ENCODE measurements around the gene BANK1. TPM values are rescaled to one million over a fixed set of nuclear protein-coding genes. Genes with fewer than 3 reads are reported as not detected.
A peak's percentile ranks its signal among the peaks of the same experiment; 100 is the strongest.

BANK1 gene
- total RNA-seq, 2 experiments from 2014 or later: 1.3 to 1.6 TPM

- DNase-seq: no peak
- Mint-ChIP-seq H3K9me3 (no peaks in the 10 kb centered on the region), H3K27ac (no peak overlapping the region), H3K27me3 (peaks cover 4% of the 10 kb centered on the region), H3K36me3 (no peaks in the 10 kb centered on the region), H3K4me3 (no peak overlapping the region), H3K4me1 (peaks cover 5% of the 10 kb centered on the region)
These were observed 186.5 kb downstream of the BANK1 start for GRCh38 chr4:101977076-101977475.

- Mint-ChIP-seq H3K9me3 (no peaks in the 10 kb centered on the region), H3K27ac (no peak overlapping the region), H3K4me1 (no peaks in the 10 kb centered on the region), H3K4me3 (no peak overlapping the region), H3K27me3 (no peaks in the 10 kb centered on the region), H3K36me3 (no peaks in the 10 kb centered on the region)
- DNase-seq: no peak
These were observed 191.2 kb downstream of the BANK1 start for GRCh38 chr4:101981756-101982155.

- Mint-ChIP-seq H3K4me3 (no peak overlapping the region), H3K4me1 (no peaks in the 10 kb centered on the region)
These were observed 193.3 kb downstream of the BANK1 start for GRCh38 chr4:101983835-101984234.

GRCh38 chr4:101987623-101988243, 197.2 kb downstream of the BANK1 start:
- H3K4me1 Mint-ChIP-seq: no peaks in the 10 kb centered on the region
- H3K9me3 Mint-ChIP-seq: no peaks in the 10 kb centered on the region
- no peak for DNase-seq
- no peak overlapping the region for H3K4me3 Mint-ChIP-seq
- no peak overlapping the region for H3K27ac Mint-ChIP-seq
- H3K27me3 Mint-ChIP-seq: no peaks in the 10 kb centered on the region
- H3K36me3 Mint-ChIP-seq: no peaks in the 10 kb centered on the region

More at GRCh38 chr4:101983835-101984234, 193.3 kb downstream of the BANK1 start:
- H3K36me3 Mint-ChIP-seq: no peaks in the 10 kb centered on the region
- H3K9me3 Mint-ChIP-seq: no peaks in the 10 kb centered on the region
- no peak overlapping the region for H3K27ac Mint-ChIP-seq
- DNase-seq: no peak
- H3K27me3 Mint-ChIP-seq: no peaks in the 10 kb centered on the region

GRCh38 chr4:101989551-101989950, 199.0 kb downstream of the BANK1 start:
- no peaks in the 10 kb centered on the region for H3K36me3 Mint-ChIP-seq
- no peaks in the 10 kb centered on the region for H3K27me3 Mint-ChIP-seq
- no peak for DNase-seq
- peaks cover 3% of the 10 kb centered on the region for H3K4me1 Mint-ChIP-seq
- H3K27ac Mint-ChIP-seq: no peak overlapping the region
- H3K4me3 Mint-ChIP-seq: no peak overlapping the region
- no peaks in the 10 kb centered on the region for H3K9me3 Mint-ChIP-seq

- Mint-ChIP-seq H3K4me3 (no peak overlapping the region), H3K9me3 (peaks cover 2% of the 10 kb centered on the region), H3K27ac (no peak overlapping the region), H3K36me3 (no peaks in the 10 kb centered on the region), H3K27me3 (no peaks in the 10 kb centered on the region), H3K4me1 (peaks cover 3% of the 10 kb centered on the region)
- no peak for DNase-seq
These were observed 201.9 kb downstream of the BANK1 start for GRCh38 chr4:101992446-101992845.

GRCh38 chr4:101993002-101993841, 202.7 kb downstream of the BANK1 start:
- Mint-ChIP-seq H3K36me3 (no peaks in the 10 kb centered on the region), H3K4me1 (peaks cover 3% of the 10 kb centered on the region), H3K27ac (no peak overlapping the region), H3K27me3 (peaks cover 6% of the 10 kb centered on the region), H3K9me3 (peaks cover 2% of the 10 kb centered on the region), H3K4me3 (no peak overlapping the region)
- DNase-seq: no peak

- Mint-ChIP-seq H3K4me1 (peaks cover 3% of the 10 kb centered on the region), H3K27ac (no peak overlapping the region), H3K4me3 (no peak overlapping the region), H3K9me3 (peaks cover 2% of the 10 kb centered on the region), H3K36me3 (no peaks in the 10 kb centered on the region), H3K27me3 (peaks cover 6% of the 10 kb centered on the region)
- DNase-seq: no peak
These were observed 203.6 kb downstream of the BANK1 start for GRCh38 chr4:101993842-101994775.

GRCh38 chr4:102007959-102008425, 217.5 kb downstream of the BANK1 start:
- Mint-ChIP-seq H3K4me3 (no peak overlapping the region), H3K27me3 (no peaks in the 10 kb centered on the region), H3K4me1 (peaks cover 11% of the 10 kb centered on the region), H3K9me3 (no peaks in the 10 kb centered on the region), H3K27ac (no peak overlapping the region), H3K36me3 (no peaks in the 10 kb centered on the region)
- peak; percentile 1 for DNase-seq

- no peak overlapping the region for H3K4me3 Mint-ChIP-seq
- H3K9me3 Mint-ChIP-seq: no peaks in the 10 kb centered on the region
- DNase-seq: no peak
- no peaks in the 10 kb centered on the region for H3K36me3 Mint-ChIP-seq
- H3K4me1 Mint-ChIP-seq: peaks cover 11% of the 10 kb centered on the region
- no peaks in the 10 kb centered on the region for H3K27me3 Mint-ChIP-seq
- H3K27ac Mint-ChIP-seq: no peak overlapping the region
These were observed 218.2 kb downstream of the BANK1 start for GRCh38 chr4:102008711-102009110.

GRCh38 chr4:102022343-102022742, 231.8 kb downstream of the BANK1 start:
- Mint-ChIP-seq H3K27me3 (no peaks in the 10 kb centered on the region), H3K4me1 (no peaks in the 10 kb centered on the region), H3K27ac (no peak overlapping the region), H3K4me3 (no peak overlapping the region), H3K36me3 (no peaks in the 10 kb centered on the region), H3K9me3 (no peaks in the 10 kb centered on the region)
- no peak for DNase-seq

GRCh38 chr4:102027961-102028360, 237.4 kb downstream of the BANK1 start:
- no peaks in the 10 kb centered on the region for H3K4me1 Mint-ChIP-seq
- H3K9me3 Mint-ChIP-seq: peaks cover 2% of the 10 kb centered on the region
- no peak for DNase-seq
- H3K36me3 Mint-ChIP-seq: no peaks in the 10 kb centered on the region
- H3K27ac Mint-ChIP-seq: no peak overlapping the region
- H3K4me3 Mint-ChIP-seq: no peak overlapping the region
- H3K27me3 Mint-ChIP-seq: peaks cover 5% of the 10 kb centered on the region

GRCh38 chr4:102031406-102031805, 240.9 kb downstream of the BANK1 start:
- Mint-ChIP-seq H3K27me3 (peaks cover 5% of the 10 kb centered on the region), H3K9me3 (peaks cover 2% of the 10 kb centered on the region), H3K36me3 (no peaks in the 10 kb centered on the region), H3K27ac (no peak overlapping the region), H3K4me3 (no peak overlapping the region), H3K4me1 (no peaks in the 10 kb centered on the region)
- DNase-seq: no peak

- H3K4me3 Mint-ChIP-seq: no peak overlapping the region
- H3K9me3 Mint-ChIP-seq: peaks cover 2% of the 10 kb centered on the region
- no peak overlapping the region for H3K27ac Mint-ChIP-seq
- no peaks in the 10 kb centered on the region for H3K36me3 Mint-ChIP-seq
- DNase-seq: no peak
- peaks cover 4% of the 10 kb centered on the region for H3K27me3 Mint-ChIP-seq
- H3K4me1 Mint-ChIP-seq: peaks cover 5% of the 10 kb centered on the region
These were observed 245.5 kb downstream of the BANK1 start for GRCh38 chr4:102036016-102036415.

All from activated naive CD8-positive, alpha-beta T cell treated with anti-CD3 and anti-CD28 coated beads for 36 hours (primary cell).